GM18858 (cell line): ENCODE data around the gene KRT82.
"Not testable (repeated sequence)": the region's sequence is repeated elsewhere in the genome, so short reads cannot be mapped to it uniquely, and the experiment has no call there.

ENCODE experiments used
- ATAC-seq: cut with Tn5 transposase; IDR thresholded peaks from one replicate; pipeline ENCODE4 v1.9.1; 2021; ENCODE audit not compliant: unreplicated experiment

Gene KRT82

GRCh38 chr12:52347016-52347415, 59.1 kb downstream of the KRT82 start:
- no peak for ATAC-seq

GRCh38 chr12:52346593-52346992, 59.5 kb downstream of the KRT82 start:
- no peak for ATAC-seq

- not testable (repeated sequence) for ATAC-seq
Observed at GRCh38 chr12:52345041-52345440, 61.1 kb downstream of the KRT82 start.

GRCh38 chr12:52344111-52344510, 62.0 kb downstream of the KRT82 start:
- no peak for ATAC-seq
